Activated CD4-positive, alpha-beta T cell treated with anti-CD3 and anti-CD28 coated beads, Interleukin-2, amount 10 ng/mL, durations not matched to agents 24 days and 14 days (primary cell): ENCODE results near the gene NMRK2. TPM values are rescaled to one million over a fixed set of nuclear protein-coding genes. Genes with fewer than 3 reads are reported as not detected.
"Not testable (repeated sequence)": the region's sequence is repeated elsewhere in the genome, so short reads cannot be mapped to it uniquely, and the experiment has no call there.

Source experiments
- DNase-seq: peaks from one replicate; pipeline ENCODE4 v3.0.0; 2022
- H3K27ac Mint-ChIP-seq: one replicate; pipeline ENCODE4 v1.8.0; 2022; ENCODE audit warnings: mild to moderate bottlenecking, mixed read lengths
- H3K27me3 Mint-ChIP-seq: one replicate; pipeline ENCODE4 v1.8.0; 2022; ENCODE audit warnings: mixed read lengths
- H3K36me3 Mint-ChIP-seq: one replicate; pipeline ENCODE4 v1.8.0; 2022; ENCODE audit warnings: low read depth, mild to moderate bottlenecking, mixed read lengths
- H3K4me1 Mint-ChIP-seq: one replicate; pipeline ENCODE4 v1.8.0; 2021; ENCODE audit warnings: mixed read lengths
- H3K4me3 Mint-ChIP-seq: one replicate; pipeline ENCODE4 v1.8.0; 2022; ENCODE audit warnings: mild to moderate bottlenecking, moderate library complexity, mixed read lengths
- H3K9me3 Mint-ChIP-seq: one replicate; pipeline ENCODE4 v1.8.0; 2021; ENCODE audit warnings: mixed read lengths
- intact Hi-C: fragments of 100-400 bp; cut with micrococcal nuclease; formaldehyde crosslinking; loops from one replicate; pipeline ENCODE4 v1.15.1; 2023
- total RNA-seq: library from RNA; stranded (reverse); gene quantifications from 2 replicates; pipeline ENCODE4 v1.2.3, GENCODE V29; 2022

The NMRK2 gene
- total RNA-seq, 1 donor from 2014 or later, result not detected

DNA sequence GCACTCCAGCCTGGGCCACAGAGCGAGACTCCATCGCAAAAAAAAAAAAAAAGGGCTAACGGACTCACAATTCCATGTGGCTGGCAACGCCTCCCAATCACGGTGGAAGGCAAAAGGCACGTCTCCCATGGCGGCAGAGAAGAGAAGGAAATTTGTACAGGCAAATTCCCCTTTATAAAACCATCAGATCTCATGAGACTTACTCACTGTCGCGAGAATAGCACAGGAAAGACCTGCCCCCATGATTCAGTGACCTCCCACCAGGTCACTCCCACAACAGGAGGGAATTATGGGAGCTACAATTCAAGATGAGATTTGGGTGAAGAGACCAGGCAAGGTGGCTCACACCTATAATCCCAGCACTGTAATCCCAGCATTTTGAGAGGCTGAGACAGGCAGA is 18.7 kb upstream of the NMRK2 start:
- DNase-seq, result no peak
- H3K4me3 Mint-ChIP-seq, result no peak overlapping the region
- H3K27ac Mint-ChIP-seq, result no peak overlapping the region
- H3K4me1 Mint-ChIP-seq, result no peaks in the 10 kb centered on the region
- intact Hi-C loops, result no loop called here
- peaks cover 3% of the 10 kb centered on the region for H3K9me3 Mint-ChIP-seq
- H3K36me3 Mint-ChIP-seq, result no peaks in the 10 kb centered on the region
- no peaks in the 10 kb centered on the region for H3K27me3 Mint-ChIP-seq

DNA sequence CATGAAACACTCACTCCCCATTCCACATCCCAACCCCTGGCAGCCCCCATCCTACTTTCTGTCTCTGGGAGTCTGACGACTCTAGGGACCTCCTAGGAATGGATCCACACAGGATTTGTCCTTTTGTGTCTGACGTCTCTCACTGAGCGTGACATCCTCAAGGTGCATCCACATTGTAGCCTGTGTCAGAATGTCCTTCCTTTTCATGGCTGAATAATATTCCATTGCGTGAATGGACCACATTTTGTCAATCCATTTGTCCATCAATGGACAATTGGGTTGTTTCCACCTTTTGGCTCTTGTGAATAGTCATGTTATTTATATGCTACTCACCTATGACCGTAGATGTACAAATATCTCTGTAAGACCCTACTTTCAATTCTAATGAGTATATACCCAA is 16.8 kb upstream of the NMRK2 start:
- no peaks in the 10 kb centered on the region for H3K27me3 Mint-ChIP-seq
- no peaks in the 10 kb centered on the region for H3K36me3 Mint-ChIP-seq
- H3K4me3 Mint-ChIP-seq, result no peak overlapping the region
- no peak overlapping the region for H3K27ac Mint-ChIP-seq
- H3K9me3 Mint-ChIP-seq, result peaks cover 6% of the 10 kb centered on the region
- DNase-seq, result no peak
- intact Hi-C loops, result no loop called here
- no peaks in the 10 kb centered on the region for H3K4me1 Mint-ChIP-seq

DNA sequence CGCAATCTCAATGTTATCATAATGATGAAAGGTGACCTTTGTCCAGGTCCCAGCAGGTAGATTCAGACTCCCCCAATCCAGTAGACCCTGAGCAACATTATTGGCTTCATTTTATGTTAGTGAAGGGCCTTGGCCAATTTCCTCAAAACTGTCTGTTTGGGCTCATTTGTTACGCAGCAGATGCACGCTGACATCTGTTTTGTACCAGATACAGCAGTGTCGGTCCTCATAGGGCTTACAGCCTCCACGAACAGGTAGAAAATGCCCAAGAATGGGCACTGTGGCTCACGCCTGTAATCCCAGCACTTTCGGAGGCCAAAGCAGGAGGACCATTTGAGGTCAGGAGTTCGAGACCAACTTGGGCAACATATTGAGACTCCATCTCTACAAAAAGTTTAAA is 13.1 kb upstream of the NMRK2 start:
- intact Hi-C loops, result no loop called here
- Mint-ChIP-seq H3K4me1 (no peaks in the 10 kb centered on the region), H3K9me3 (peaks cover 16% of the 10 kb centered on the region), H3K27me3 (no peaks in the 10 kb centered on the region), H3K4me3 (no peak overlapping the region), H3K27ac (no peak overlapping the region), H3K36me3 (no peaks in the 10 kb centered on the region)
- DNase-seq, result no peak

DNA sequence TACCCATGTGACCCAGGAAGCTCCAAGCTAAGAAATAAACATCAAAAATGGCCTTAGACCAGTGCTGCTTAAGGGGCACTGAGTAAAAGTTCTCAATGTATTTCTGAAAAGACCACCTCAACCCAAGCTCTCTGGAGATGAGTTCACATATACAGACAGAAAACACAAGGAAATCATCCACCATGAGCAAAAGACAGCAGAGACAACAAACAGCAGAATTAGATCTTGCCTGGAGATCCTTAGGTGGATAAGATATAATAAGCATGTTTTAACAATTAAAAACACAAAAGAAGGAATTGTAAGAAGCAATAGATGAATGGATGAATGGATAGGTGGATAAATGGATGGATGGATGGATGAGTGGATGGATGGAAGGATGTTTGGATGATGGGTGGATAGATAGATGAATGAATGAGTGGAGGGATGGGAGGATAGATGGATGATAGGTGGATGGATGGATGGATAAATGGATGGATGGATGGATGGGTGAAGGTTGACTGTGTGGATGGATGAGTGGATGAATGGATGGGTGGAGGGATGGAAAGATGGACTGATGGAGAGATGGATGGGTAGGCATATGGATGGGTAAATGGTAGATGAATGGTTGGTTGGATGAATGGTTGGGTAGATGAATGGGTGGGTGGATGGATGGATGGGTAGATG is 9.6 kb upstream of the NMRK2 start:
- Mint-ChIP-seq H3K4me3 (no peak overlapping the region), H3K27ac (no peak overlapping the region), H3K9me3 (peaks cover 16% of the 10 kb centered on the region), H3K4me1 (no peaks in the 10 kb centered on the region), H3K27me3 (no peaks in the 10 kb centered on the region), H3K36me3 (no peaks in the 10 kb centered on the region)
- no peak for DNase-seq
- intact Hi-C loops, result no loop called here

DNA sequence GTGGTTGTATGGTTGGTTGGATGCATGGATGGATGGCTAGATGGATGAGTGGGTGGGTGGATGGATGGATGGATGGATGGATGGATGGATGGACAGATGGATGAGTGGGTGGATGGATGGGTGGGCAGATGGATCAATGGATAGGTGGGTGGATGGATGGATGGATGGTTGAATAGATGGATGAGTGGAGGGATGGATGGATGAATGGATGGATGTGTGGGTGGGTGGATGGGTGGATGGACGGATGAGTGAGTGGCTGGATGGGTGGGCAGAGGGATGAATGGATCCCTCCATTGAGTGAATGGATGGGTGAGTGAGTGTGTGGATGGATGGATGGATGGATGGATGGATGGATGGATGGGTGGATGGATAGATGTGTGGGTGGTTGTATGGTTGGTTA is 9.0 kb upstream of the NMRK2 start:
- no peaks in the 10 kb centered on the region for H3K36me3 Mint-ChIP-seq
- H3K4me1 Mint-ChIP-seq, result no peaks in the 10 kb centered on the region
- no peak overlapping the region for H3K27ac Mint-ChIP-seq
- intact Hi-C loops, result no loop called here
- no peaks in the 10 kb centered on the region for H3K27me3 Mint-ChIP-seq
- DNase-seq, result no peak
- H3K9me3 Mint-ChIP-seq, result peaks cover 13% of the 10 kb centered on the region
- no peak overlapping the region for H3K4me3 Mint-ChIP-seq

DNA sequence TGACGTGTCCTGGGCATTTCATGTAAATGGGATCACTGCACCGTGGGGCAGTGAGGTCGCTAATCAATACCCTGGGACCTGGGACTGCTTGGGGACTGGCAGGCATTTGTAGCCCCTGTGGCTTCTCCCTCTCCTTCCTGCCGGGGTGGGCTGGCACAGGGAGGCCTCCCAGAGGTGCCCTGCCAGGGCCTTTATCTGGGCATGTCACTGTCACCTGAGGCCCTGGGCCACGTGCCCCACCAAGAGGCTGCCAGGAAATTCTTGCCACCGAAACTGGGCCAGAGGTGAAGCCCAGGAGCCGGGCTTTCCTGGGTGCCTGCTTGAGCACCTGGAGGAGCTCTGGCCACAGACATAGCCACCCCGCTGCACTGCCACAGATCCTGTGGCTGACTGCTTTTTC is 1.8 kb upstream of the NMRK2 start:
- no peaks in the 10 kb centered on the region for H3K36me3 Mint-ChIP-seq
- intact Hi-C loops, result no loop called here
- DNase-seq, result no peak

DNA sequence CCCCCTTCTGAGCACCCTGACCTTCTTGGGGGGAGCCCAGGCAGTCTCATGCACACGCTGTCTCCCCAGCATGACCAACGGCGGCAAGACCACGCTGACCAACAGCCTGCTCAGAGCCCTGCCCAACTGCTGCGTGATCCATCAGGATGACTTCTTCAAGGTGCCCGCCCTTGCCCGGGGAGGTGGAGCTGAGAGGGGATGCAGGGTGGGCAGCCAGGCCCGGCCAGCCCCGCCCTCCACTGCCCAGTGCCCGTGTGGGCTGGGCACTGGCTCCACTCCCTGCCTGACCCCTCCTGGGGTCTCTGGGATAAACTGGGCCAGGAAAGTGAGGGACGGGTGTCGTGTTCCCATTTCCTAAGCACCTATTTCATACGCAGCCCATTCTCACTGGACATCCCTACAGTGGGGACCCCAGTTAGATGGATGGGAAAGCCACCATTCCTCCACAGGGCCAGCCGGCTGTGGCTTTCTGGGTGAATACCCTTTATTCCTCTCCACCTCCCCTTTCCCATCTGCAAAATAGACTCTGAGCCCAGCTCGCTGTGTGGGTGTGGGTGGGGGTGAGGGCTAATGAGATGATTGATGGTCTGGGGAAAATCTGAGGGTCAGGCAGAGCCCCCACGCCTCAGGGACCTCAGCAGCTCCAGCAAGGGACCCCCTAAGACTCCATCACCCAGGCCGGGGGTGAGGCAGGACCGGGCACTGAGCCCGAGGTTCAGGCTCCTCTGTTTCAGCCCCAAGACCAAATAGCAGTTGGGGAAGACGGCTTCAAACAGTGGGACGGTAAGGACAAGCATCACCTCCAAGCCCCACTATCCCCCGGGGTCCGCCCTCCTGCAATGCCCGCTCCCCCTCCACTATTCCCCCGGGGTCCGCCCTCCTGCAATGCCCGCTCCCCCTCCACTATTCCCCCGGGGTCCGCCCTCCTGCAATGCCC is 3.9 kb downstream of the NMRK2 start:
- no peak for DNase-seq
- no peak overlapping the region for H3K4me3 Mint-ChIP-seq
- H3K36me3 Mint-ChIP-seq, result no peaks in the 10 kb centered on the region
- no peak overlapping the region for H3K27ac Mint-ChIP-seq
- H3K4me1 Mint-ChIP-seq, result no peaks in the 10 kb centered on the region
- peaks cover 12% of the 10 kb centered on the region for H3K27me3 Mint-ChIP-seq
- H3K9me3 Mint-ChIP-seq, result no peaks in the 10 kb centered on the region
- intact Hi-C loops, result no loop called here

More for the DNA sequence above, 1.8 kb upstream of the NMRK2 start:
- H3K4me1 Mint-ChIP-seq, result no peaks in the 10 kb centered on the region
- H3K9me3 Mint-ChIP-seq, result no peaks in the 10 kb centered on the region
- H3K4me3 Mint-ChIP-seq, result no peak overlapping the region
- H3K27ac Mint-ChIP-seq, result no peak overlapping the region
- H3K27me3 Mint-ChIP-seq, result peaks cover 13% of the 10 kb centered on the region

DNA sequence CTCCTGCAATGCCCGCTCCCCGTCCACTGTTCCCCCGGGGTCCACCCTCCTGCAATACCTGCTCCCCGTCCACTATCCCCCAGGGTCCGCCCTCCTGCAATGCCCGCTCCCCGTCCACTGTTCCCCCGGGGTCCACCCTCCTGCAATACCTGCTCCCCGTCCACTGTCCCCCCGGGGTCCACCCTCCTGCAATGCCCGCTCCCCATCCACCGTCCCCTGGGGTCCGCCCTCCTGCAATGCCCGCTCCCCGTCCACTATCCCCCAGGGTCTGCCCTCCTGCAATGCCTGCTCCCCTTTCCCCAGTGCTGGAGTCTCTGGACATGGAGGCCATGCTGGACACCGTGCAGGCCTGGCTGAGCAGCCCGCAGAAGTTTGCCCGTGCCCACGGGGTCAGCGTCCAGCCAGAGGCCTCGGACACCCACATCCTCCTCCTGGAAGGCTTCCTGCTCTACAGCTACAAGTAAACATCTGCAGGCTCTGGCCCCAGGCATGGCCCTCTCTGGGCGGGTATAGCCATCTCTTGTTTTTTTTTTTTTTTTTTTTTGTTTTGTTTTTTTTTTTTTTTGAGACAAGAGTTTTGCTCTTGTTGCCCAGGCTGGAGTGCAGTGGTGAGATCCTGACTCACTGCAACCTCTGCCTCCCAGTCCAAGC is 5.6 kb downstream of the NMRK2 start:
- H3K4me1 Mint-ChIP-seq, H3K4me3 Mint-ChIP-seq, intact Hi-C loops, H3K9me3 Mint-ChIP-seq, H3K36me3 Mint-ChIP-seq, H3K27ac Mint-ChIP-seq, DNase-seq, H3K27me3 Mint-ChIP-seq: not testable (repeated sequence)

DNA sequence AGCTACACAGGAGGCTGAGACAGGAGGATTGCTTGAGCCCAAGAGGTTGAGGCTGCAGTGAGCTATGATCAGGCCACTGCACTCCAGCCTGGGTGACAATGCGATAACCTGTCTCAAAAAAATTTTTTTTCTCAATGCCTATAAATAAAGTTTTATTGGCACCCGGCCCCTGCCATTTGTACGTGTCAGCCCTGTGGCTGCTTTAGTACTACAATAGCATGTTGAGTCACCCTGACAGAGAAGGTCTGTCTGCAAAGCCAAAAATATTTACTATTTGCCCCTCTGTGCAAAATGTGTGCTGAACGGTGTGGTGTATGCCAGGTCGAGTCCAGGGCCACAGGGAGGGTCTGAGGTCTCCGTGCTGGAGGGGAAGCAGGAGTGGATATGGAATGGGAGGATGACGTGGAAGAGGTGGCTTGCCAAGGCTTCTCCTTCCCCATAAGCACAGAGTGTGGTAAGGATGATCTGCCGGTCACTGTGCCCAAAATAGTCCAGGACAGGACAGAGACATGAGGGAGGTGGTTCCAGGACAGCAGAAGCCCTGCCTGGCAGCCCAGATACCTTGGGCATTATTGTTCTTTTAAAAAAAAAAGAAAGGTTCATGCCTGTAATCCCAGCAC is 10.0 kb downstream of the NMRK2 start:
- H3K27me3 Mint-ChIP-seq, result no peaks in the 10 kb centered on the region
- intact Hi-C loops, result no loop called here
- H3K4me3 Mint-ChIP-seq, result no peak overlapping the region
- no peak overlapping the region for H3K27ac Mint-ChIP-seq
- H3K4me1 Mint-ChIP-seq, result peaks cover 2% of the 10 kb centered on the region
- DNase-seq, result no peak
- H3K9me3 Mint-ChIP-seq, result no peaks in the 10 kb centered on the region
- H3K36me3 Mint-ChIP-seq, result no peaks in the 10 kb centered on the region

DNA sequence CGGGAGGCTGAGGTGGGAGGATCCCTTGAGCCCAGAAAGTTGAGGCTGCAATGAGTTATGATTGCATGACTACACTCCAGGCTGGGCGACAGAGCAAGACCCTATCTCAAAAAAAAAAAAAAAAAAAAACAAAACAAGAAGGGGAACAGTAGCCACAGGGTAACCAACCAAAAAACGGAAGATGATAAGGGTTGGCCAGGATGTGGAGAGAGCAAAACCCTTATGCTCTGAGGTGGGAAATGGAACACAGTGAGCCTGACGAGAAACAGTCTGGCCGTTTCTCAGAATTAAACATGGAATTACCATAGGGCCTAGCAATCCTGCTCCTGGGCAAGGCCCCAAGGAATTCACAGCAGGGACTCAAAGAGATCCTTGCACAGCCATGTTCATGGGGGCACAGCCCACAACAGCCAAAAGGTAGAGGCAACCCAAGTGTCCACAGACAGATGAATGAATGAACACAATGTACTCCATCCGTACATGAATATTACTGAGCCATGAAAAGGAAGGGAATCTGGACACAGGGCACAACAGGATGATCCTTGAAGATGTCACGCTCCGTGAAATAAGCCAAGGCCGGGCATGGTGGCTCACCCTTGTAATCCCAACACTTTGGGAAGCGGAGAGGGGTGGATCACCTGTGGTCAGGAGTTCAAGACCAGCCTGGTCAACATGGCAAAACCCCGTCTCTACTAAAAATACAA is 11.3 kb downstream of the NMRK2 start:
- Mint-ChIP-seq H3K9me3 (no peaks in the 10 kb centered on the region), H3K36me3 (no peaks in the 10 kb centered on the region), H3K4me3 (no peak overlapping the region), H3K27ac (no peak overlapping the region), H3K27me3 (no peaks in the 10 kb centered on the region), H3K4me1 (peaks cover 2% of the 10 kb centered on the region)
- DNase-seq, result no peak
- intact Hi-C loops, result no loop called here

DNA sequence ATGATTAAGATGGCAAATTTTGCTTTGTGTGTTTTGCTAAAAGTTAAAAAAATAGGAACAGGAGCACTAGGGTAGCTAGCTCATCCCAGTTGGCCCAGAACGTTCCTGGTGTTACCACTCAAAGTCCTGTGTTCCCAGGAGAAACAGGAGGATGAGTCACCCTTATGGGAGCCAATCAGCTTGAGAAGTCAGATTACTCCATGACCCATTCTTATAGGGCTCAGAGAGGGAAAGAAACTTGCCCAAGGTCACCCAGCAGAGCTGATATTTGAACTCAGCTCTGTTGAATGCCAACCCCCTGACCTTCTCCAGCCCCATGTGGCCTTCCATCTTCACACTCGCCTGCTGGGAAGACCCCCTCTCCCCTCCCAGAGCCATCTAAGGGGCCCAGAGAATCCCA is 13.0 kb downstream of the NMRK2 start:
- Mint-ChIP-seq H3K9me3 (no peaks in the 10 kb centered on the region), H3K27me3 (no peaks in the 10 kb centered on the region), H3K4me1 (peaks cover 2% of the 10 kb centered on the region), H3K27ac (no peak overlapping the region), H3K4me3 (no peak overlapping the region), H3K36me3 (no peaks in the 10 kb centered on the region)
- intact Hi-C loops, result no loop called here
- DNase-seq, result no peak

DNA sequence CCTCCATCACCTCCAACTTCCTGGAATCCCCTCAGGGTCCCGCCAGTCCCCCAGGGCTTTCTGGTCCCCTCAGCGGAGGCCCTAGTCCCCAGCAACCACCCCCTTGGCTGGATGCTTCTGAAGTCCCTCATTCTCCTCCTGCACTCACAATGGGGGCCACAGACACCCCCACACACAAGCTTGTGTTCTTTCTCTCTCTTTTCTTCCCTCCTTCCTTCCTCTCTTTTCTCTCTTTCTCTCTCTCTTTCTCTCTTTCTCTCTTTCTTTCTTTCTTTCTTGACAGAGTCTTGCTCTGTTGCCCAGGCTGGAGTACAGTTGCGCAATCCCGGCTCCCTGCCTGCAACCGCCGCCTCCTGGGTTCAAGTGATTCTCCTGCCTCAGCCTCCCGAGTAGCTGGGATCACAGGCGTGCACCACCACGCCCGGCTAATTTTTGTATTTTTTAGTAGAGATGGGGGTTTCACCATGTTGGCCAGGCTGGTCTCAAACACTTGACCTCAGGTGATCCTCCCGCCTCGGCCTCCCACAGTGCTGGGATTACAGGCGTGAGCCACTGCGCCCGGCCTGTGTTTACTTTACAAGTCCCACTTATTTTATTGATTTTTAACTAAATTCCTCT is 14.6 kb downstream of the NMRK2 start:
- H3K9me3 Mint-ChIP-seq, H3K27me3 Mint-ChIP-seq, H3K4me1 Mint-ChIP-seq, H3K4me3 Mint-ChIP-seq, H3K27ac Mint-ChIP-seq, H3K36me3 Mint-ChIP-seq, intact Hi-C loops, DNase-seq: not testable (repeated sequence)

DNA sequence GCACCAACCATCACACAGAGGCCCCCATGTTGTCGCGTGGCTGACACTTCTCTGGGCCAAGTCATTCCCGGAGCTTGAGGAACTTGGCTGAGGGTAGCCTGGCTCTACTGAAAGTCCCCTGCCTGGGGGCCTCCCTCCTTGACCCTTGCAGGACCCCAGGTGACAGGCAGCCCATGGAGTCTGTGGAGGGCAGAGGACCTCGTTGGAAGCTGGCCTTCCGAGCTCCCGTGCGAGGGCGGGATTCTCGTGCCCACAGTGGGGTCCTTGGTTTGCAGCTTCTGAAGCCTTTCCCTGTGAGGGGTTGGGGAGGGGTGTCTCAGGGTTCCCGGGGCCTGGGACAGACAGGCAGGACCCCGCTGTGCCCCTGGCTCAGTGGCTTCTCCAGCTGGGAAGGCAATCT is 16.4 kb downstream of the NMRK2 start:
- intact Hi-C loops, result no loop called here
- H3K9me3 Mint-ChIP-seq, result no peaks in the 10 kb centered on the region
- H3K4me3 Mint-ChIP-seq, result no peak overlapping the region
- no peaks in the 10 kb centered on the region for H3K36me3 Mint-ChIP-seq
- no peaks in the 10 kb centered on the region for H3K4me1 Mint-ChIP-seq
- H3K27ac Mint-ChIP-seq, result no peak overlapping the region
- H3K27me3 Mint-ChIP-seq, result peaks cover 2% of the 10 kb centered on the region
- no peak for DNase-seq
